HG03432 (cell line): ENCODE measurements around the gene CFAP77.

Experiments used
- ATAC-seq: cut with Tn5 transposase; IDR thresholded peaks from one replicate; pipeline ENCODE4 v1.9.1; 2021; ENCODE audit warnings: mild to moderate bottlenecking, moderate library complexity; ENCODE audit not compliant: unreplicated experiment

Gene CFAP77

DNA sequence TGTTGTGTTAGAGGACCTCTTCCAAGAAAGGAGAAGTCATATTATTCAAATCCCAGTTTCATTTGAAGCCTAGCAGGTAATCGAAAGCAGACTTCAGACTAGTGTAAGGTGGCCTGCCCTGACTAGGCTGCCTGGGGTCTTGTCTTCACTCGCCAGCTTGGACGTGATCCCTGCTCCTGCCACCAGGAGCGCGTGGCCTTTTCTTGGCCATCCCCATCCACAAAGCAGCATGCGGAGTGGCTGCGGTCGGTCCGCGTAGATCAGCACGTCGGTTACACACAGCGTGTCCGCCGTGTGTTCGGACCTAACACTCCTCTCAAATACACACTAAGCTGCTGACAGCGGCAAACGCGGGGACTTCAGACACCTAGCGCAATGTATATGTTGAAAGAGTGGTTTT is 37.3 kb downstream of the CFAP77 start:
- no peak for ATAC-seq

DNA sequence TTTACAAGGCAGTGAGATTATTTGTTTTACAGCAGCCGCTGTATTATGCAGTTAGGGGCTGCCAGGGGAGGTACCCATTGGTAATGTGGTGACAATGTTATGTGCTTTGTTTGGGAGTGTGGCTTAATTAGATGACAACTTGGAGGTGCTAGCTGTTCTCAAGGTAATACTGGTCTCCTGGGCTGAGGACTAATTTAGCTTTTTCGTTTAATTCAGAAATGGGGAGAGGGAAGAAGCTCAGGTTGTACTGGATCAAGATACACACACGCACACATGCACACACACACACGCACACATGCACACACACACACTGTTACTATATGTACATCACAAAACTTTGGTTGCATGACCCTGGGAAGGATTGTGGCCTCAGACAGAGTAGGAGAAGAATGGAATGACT is 37.9 kb downstream of the CFAP77 start:
- no peak for ATAC-seq

DNA sequence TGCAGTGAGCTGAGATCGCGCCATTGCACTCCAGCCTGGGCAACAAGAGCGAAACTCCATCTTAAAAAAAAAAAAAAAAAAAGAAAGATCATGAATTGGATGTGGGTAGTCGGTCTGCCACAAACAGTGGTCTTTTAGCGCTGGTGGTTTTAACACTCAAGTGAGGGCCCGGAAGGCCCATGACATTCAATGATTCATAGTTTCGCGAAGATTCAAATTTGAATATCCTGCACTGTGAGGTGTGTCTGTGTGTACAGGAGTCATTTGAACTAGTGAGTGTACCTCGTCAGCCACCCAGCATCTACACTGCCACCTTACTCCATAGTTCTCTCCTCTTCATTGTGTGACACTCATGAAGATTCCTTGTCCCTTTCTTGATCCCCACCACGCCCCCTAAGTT is 41.3 kb downstream of the CFAP77 start:
- ATAC-seq, result no peak

DNA sequence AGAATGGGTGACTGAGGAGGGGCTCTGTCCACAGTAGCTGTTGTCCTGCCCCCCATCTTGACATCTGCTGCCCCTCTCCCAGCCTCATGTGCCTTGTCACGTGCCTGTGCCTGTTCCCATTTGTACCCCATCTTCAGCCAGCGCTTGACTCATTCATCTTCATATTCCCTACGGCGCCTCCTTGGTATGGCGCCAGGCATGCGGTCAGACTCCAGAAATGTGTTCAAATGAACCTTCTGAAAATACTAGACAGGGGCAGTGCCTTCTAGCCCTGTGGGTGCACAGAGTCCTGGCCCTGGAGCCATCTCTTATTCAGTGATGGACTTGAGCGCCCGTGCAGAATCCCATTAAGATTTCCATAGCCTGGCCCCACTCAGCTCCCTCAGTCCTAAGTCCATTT is 46.2 kb downstream of the CFAP77 start:
- no peak for ATAC-seq

DNA sequence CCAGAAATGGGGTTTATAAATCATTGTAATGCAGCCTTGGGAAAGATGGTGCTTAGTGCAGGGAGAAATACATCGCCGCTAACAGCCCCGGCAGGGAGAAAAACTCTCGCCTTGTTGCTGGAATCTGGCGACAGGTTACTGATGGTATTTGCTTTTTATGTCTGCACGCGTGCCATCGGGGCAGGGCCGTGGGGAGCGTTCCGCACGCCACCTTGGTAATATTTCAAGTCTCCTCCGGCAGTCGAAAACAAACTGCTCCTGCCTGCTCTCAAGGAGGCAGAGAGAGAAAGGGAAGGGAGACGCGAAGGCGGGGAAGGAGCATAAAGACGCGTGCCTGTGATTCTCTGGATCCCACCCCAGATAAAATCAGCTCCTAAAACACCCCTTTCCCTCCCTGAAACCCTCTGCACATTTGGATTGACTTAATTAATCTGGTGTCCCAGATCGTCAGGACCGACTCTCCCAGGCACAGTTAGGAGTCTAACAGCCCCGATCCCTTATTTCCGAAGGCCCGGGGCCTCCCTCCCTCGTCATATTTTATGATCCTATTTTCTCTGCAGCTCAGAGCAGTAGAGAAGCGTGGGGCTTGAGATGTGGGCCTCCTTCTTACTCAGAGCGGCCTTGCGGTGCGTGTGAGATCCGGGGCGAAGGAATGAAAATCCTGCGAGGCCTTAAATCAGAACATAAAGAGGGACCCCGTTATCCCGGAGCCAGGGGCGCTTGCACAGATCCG is 47.7 kb downstream of the CFAP77 start:
- no peak for ATAC-seq

DNA sequence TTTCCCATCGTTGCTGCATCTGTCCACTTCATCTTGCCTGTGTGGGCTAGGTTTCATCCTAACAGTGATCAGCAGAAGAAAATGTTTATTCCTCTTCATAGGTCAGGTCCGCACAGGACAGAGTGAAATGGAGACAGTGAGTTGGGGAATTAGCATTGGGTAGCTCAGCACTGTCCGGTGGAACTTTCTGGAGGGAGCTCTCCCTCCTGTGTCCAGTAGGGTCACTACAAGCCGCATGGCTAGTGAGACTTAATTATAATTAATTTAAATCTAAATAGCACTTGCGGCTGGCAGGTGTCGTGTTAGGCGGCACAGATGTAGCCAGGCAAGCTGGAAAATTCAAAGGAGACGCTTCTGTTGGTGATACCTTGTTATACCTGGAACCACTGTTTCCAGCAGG is 48.4 kb downstream of the CFAP77 start:
- ATAC-seq, result no peak

DNA sequence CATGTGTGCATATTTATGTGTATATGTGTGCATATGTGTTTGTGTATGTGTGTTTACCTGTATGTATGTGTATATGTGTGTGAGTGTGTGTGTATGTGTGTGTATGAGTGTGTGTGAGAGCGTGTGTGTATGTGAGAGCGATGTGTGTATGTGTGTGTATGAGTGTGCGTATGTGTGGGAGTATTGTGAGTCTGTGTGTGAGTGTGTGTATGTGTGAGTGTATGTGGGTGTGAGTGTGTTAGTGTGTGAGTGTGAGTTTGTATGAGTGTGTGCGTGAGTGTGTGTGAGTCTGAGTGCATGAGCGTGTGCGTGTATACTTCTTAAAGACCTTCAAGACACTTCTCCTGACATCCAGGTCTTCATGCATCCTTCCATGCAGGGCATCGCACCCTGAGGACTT is 49.6 kb downstream of the CFAP77 start:
- no peak for ATAC-seq

DNA sequence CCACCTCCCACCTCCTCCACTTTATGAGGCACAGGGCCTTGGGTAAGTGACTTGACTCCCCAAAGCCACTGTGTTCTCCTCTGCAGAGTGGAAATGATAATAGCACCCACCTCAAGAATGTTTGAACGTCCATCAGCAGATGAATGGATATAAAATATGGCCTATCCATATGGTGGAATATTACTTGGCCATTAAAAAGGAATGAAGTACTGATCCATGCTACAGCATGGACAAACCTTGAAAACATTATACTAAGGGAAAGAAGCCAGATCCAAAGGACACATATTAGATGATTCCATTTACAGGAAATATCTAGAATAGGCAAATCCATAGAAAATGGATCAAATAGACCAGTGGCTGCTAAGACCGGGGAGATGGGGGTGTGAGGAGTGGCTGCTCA is 50.2 kb downstream of the CFAP77 start:
- no peak for ATAC-seq

DNA sequence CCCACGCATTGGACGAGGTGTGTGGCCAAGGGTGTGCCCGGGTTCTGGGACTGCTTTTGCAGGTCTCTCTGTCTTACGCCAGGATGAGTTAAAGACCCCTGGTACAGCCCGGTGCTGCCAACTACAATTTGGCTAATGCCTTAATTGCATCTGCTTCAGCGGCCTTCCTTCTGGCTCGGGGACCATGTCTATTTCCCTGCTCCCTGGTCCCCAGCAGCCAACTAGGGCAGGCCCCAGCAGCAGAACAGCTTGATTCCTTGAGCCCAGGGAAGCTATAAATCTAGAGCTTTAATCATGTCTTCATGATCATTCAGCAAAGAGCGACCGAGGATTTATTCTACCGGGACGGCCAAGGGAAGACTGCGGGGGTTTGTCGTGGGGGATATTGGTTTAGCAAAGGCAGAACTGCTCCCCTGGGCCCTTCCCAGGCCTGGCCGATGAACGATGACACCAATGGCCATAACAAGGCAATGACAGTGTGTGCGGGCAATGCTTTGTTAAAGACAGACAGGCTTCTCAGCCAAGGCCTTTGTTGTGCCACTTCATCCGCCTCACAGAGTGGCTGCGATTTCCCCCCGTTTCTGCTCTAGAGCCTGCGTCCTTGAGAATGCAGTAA is 51.4 kb downstream of the CFAP77 start:
- no peak for ATAC-seq

DNA sequence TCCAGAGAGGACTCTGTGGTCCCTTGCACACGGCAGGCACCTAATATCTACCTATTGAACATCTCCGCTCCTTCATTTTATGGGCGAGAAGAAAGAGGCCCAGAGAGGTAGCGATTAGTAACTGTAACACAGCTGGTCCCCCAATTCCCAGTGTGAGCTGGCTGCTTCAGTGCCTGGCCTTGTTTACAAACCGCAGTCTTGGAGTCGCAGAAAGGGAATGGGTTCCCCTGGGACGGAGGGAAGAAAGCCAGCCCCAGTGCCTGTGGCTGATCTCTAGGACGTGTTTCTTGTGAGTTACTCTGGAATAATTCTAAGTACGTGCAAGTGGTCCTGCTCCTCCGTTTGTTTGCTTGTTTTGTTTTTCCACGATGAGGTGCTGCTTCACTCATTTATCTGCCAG is 52.0 kb downstream of the CFAP77 start:
- ATAC-seq, result no peak

DNA sequence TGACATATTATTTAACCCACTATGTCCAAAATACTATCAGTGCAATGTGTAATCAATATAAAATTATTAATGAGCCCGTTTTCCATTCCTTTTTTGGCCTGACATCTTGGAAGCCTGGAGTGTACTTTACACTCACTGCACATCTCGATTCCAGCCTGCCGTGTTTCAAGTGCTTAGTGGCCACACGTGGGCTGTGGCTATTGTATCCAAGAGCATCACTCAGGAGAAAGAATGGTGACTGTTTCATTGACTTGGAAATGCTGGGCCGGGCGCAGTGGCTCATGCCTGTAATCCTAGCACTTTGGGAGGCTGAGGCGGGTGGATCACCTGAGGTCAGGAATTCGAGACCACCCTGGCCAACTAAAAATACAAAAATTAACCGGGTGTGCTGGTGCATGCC is 54.5 kb downstream of the CFAP77 start:
- no peak for ATAC-seq

DNA sequence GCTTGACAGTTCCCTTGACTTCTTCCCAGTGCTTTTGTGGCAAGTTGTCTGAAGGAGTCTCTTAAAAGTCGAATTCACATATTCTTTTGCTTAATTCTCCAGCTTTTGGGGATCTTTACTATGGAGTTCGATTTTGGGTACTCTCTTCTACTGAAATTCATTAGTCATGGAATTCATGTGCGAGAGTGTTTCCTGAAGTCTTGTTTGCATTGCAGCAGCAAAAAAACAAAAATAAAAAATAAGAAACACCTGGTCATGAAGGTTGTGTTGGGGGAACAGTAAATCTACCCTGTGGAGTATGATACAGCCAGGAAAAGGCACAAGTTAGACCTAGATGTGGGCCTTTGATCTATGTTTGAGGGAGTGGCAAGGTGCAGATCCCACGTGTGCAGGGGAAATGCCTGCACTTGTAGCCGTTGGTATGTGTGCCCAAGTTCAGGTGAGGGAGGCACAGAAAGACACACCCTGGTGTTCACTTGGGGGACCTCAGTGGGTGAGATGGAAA is 55.2 kb downstream of the CFAP77 start:
- ATAC-seq, result no peak

DNA sequence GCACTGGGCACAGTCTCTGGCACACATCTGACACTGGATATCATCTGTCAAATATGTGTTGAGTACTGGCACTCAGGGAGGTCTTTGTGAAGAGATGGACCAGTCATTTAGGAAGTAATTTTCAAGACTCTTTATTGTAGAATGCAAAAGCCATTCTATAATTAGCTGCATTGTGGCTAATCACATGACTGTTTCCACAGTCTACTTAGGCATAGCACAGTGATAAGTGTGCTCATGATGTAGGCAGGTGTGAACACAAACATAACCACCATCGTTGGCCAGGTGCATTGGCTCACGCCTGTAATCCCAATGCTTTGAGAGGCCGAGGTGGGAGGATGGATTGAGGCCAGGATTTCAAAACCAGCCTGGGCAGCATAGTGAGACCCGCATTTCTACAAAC is 62.2 kb downstream of the CFAP77 start:
- ATAC-seq, result no peak

DNA sequence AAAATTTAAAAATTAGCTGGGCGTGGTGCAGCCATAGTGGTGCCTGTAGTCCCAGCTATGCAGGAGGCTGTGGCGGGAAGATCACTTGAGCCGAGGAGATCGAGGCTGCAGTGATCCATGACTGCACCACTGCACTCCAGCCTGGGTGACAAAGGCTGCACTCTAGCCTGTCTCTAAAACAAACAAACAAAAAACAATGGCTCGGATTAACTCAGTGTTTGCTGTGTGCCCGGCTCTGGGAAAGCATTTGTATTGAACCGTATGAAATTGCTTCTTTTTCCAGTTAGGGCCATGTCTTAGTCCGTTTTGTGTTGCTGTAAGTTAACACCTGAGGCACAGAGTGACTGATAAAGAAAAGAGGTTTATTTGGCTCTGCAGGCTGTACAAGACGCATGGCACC is 62.6 kb downstream of the CFAP77 start:
- ATAC-seq, result no peak

DNA sequence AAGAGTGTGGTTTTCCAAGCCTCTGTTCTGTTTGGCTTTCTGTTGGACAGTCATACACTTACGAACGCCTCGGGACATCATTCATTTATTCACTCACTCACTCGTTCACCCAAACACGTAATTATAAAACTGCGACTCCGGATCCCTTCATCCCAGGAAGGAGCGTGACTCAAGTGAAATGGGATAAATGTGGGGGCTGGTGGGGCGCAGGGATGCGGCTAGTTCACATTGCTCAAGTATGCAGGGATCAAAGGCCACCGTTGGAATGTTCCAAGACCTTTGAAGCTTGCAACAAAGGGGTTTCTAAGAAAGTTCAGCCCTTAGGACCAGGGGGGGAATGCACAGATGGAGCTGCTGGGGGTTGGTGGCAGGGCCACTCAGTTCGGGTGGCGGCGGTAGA is 64.2 kb downstream of the CFAP77 start:
- ATAC-seq, result no peak

DNA sequence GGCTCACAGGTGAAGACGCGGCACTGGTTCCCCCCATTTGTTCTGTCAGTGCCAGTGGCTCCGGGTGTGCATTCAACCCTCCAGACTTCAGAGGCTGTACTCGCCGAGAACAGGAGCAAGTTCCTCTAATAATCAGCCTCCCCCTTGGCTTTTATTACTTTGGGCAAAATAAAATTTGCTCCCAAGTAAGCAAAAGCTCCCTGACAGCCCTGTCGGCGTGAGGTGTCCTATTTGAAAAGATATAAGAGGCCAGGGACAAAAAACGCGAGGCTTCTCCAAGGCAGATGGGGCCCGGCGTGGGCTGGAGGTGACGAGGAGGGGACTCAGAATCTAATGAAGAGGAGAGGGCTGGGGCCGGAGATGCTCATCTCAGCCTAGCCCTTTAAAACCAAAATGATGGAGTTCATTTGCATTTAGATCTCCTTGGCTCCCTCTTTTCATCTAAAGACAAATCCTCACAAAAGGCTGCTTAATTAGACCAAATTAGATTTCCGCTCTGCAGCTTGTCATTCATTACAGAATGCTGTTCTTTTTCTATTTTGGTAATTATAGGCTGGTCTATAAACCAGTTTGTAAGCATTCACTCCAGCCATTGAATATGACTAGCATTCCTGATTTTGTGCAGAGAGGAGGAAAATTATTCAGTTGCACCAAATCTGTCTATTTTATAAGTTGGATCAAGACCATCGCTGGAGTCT is 68.5 kb downstream of the CFAP77 start:
- ATAC-seq, result no peak

DNA sequence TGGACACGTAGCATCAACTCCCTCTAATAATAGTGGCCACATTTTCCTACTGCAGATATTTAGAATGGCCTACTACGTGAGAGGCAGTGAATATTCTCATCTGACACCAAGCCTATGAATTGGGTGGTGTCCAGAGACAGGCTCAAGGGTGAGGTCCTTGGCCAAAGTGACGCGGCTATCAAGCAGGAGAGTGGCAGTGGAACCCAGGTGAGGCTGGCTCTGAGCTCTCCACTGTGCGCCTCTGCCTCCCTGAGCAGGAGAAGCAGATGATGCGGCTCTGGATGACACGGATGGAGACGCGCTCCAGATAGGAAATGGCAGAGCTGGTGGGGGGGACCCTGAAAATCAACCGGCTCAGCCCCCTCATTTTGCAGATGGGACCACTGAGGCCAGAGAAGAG is 69.7 kb downstream of the CFAP77 start:
- no peak for ATAC-seq

DNA sequence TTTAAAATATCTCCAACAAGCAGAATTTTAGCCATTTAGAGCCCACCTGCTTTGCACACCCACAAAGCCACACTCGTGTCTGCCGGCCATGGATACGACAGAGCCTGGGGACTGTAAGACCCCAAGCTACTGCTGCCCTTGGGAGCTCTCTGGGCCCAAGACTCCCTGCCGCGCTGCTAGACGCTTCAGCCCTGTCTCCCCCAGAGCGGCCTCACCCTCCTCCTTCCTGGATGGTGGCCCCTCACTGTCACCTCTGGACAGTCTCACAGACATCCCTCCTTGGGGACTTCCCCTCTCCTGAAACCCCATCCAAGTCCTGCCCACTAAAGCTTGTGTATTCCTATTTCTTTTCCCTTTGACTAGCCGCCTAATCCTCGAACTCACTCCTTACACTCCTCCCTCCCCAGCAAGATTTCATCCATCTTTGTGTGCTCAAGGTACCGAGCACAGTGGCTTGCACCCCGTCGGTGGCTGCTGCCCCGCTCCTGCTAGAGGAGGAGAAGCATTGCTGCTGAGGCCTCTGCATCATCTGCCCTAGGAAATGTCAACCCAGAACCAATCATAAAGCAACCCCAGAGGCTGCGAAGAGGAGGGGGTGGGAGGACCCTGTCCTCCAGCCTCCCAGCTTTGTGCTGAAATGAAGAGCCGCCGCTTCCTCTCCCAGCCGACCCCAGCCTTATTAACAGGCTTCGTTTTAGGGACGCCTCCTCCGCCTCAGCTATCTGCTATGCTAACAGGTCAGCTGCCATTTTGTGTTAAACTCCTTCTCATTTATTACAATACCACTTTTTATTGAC is 71.2 kb downstream of the CFAP77 start:
- no peak for ATAC-seq

DNA sequence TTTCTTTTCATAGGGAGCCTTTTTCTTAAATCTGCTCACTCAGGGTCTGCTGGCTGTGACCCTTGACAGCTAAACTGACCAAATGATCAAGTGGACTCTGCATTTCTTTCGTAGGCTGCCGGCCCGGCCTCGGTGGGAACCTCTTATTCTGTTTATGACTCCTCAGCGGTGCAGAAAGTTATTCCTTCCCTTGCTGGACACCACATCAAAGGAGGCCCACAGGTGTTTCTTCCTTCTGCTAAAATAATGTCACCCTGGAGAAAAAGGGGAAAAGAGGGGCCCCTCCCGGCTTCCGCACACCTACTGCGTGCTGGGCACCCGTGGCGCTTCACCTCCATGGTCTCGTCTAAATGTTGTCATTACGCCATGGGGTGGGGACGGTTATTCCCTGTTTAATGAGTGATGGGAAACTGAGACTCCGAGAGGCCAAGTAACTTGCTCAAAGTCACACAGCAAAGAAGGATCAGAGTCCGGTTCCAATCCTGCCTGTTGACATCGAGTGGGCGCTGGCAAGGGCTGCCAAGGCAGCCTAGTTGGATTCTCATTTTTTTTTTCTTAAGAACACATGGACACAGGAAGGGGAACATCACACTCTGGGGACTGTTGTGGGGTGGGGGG is 72.3 kb downstream of the CFAP77 start:
- ATAC-seq, result no peak

DNA sequence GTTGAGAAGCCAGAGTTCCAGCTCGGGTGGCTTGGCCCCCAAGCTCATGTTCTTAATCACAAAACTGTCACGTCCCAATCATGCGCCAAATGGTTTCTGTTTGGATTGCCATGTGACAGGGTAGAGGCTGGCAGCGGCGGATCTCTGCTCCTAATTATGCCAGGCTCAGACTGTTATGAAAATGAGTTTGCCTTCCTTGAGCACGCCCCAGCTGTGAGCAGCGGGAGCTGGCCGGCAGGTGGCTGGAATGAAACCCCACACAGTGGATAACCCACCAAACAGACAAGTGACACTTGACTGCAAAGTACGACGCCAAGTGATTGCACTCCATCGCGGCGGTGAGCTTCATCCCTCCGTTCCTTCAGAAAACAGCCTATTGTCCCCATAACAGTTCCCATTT is 75.4 kb downstream of the CFAP77 start:
- ATAC-seq, result no peak
